PFSK-1 (cell line): ENCODE data around the gene SLC50A1.

Source experiments
- FOXP2 ChIP-seq: optimal IDR thresholded peaks from 2 replicates; pipeline ENCODE3; 2011; ENCODE audit warnings: borderline replicate concordance, control low read depth, inconsistent platforms; ENCODE audit not compliant: insufficient read depth; ENCODE audit errors: extremely low read length, extremely low read depth
- POLR2AphosphoS5 ChIP-seq: IDR thresholded peaks from 2 replicates; pipeline ENCODE4 v1.6.1; 2012; ENCODE audit warnings: low read depth, mild to moderate bottlenecking, control low read depth, low read length, moderate library complexity
- SIN3A ChIP-seq: IDR thresholded peaks from 2 replicates; pipeline ENCODE4 v1.6.1; 2012; ENCODE audit warnings: mild to moderate bottlenecking, low read length, moderate library complexity, borderline replicate concordance; ENCODE audit not compliant: insufficient read depth
- TAF1 ChIP-seq: IDR thresholded peaks from 2 replicates; pipeline ENCODE4 v1.6.1; 2012; ENCODE audit warnings: low read length, control low read depth, borderline replicate concordance; ENCODE audit not compliant: insufficient read depth
- TF ChIP-seq, protein P1 (sequence below), 2 experiments: IDR thresholded peaks; 2 replicates each; pipeline versions ENCODE4 v1.6.1 to v1.8.0; 2011 to 2012; ENCODE audit warnings: low read depth in 2 of 2, low read length in 2 of 2, control low read depth in 1 of 2, inconsistent platforms in 1 of 2, mild to moderate bottlenecking in 1 of 2, moderate library complexity in 1 of 2; ENCODE audit not compliant: insufficient read depth in 1 of 2

The SLC50A1 gene

DNA sequence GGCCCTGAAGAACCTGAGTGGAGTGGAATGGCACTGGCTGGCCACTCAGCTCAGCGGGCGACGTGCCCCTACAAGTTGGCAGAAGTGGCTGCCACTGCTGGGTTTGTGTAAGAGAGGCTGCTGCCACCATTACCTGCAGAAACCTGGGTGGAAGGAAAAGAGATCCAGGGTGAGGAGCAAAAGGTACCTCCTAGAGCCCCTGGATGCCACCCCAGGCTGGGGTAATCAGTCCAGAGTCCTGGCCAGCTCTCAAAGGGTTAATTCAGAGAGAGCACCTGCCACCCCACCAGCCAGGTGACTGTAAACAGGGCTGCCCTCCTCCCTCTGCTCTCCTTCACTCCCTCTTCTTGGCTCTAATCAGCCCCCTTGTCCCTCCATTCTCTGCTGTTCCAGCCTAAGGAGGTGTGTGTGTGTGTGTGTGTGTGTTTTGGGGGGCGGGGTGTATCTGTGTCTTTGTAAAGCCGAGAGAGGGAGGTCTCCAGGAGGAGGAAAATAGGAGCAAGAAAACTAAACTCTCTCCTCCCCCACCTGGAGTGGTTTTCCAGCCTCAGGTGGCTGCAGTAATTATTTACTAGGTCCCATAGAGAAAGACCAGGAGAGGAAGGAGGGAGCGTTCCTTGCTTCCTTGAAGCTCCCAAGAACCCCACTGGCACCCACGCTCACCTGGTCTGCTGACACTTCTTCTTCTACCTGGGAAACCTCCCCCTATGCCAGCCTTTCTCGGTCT, 50.6 kb downstream of the SLC50A1 start:
- TF ChIP-seq TAF1 (no peak), FOXP2 (no peak), POLR2AphosphoS5 (no peak), SIN3A (no peak)
- TF ChIP-seq, protein P1, sequence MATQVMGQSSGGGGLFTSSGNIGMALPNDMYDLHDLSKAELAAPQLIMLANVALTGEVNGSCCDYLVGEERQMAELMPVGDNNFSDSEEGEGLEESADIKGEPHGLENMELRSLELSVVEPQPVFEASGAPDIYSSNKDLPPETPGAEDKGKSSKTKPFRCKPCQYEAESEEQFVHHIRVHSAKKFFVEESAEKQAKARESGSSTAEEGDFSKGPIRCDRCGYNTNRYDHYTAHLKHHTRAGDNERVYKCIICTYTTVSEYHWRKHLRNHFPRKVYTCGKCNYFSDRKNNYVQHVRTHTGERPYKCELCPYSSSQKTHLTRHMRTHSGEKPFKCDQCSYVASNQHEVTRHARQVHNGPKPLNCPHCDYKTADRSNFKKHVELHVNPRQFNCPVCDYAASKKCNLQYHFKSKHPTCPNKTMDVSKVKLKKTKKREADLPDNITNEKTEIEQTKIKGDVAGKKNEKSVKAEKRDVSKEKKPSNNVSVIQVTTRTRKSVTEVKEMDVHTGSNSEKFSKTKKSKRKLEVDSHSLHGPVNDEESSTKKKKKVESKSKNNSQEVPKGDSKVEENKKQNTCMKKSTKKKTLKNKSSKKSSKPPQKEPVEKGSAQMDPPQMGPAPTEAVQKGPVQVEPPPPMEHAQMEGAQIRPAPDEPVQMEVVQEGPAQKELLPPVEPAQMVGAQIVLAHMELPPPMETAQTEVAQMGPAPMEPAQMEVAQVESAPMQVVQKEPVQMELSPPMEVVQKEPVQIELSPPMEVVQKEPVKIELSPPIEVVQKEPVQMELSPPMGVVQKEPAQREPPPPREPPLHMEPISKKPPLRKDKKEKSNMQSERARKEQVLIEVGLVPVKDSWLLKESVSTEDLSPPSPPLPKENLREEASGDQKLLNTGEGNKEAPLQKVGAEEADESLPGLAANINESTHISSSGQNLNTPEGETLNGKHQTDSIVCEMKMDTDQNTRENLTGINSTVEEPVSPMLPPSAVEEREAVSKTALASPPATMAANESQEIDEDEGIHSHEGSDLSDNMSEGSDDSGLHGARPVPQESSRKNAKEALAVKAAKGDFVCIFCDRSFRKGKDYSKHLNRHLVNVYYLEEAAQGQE (IDR thresholded peaks at IDR 0.05; ENCODE audit: insufficient read depth in 1 of 2, low read depth in 2 of 2, low read length in 2 of 2): no peak

DNA sequence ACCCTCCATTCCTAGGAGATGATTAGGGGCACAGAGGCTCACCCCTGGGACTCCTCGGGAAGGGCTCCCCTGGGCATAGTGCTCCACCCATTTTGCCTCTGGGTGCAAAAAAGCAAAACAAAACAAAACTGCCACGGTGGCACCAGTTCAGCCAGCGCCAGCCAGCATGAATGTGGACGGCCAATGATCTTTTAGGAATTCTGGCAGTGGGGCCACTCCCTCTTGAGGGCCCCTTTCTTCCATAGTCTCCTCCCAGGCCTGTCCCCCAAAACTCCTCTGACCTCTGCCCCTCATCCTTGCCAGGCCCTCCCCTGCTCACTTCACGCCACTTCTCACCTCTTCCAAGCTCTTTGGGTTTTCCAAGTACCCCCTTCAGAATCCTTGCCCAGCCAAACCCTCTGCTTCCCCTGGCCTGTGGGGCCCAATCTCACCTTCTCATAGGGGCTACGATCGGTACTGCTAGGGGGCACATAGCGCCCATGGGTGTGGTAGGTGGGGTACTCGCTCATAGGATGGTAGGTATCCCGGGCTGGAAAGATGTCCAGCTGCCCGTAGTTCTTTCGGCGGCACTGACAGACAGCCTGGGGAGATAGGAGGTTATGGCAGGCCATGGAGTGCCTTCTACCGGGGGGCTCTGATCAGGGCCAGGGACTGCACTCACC, 51.3 kb downstream of the SLC50A1 start:
- TF ChIP-seq POLR2AphosphoS5 (no peak), SIN3A (no peak)
- TF ChIP-seq, protein P1 (IDR thresholded peaks at IDR 0.05; ENCODE audit: insufficient read depth in 1 of 2, low read depth in 2 of 2, low read length in 2 of 2): no peak

DNA sequence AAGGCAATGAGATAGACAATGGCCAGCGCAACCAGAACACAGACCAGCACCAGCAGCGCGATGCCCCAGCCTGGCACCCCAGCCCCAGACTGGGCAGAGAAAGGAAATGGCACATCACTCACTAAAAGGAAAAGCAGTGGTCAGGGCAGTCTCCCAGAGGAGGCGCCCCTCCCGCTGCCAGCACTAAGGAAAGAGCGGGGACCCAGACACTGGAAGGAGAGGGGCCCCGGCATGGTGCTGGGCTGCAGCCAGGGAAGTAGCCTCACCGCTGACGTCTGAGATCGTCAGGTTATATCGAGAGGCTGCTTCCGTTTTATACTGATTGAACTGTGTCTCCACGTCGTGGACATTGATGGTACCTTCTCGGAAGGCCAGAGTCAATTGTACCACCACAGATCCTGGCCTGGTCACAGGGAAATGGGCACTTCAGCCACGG, 51.8 kb downstream of the SLC50A1 start:
- TF ChIP-seq, protein P1 (IDR thresholded peaks at IDR 0.05; ENCODE audit: insufficient read depth in 1 of 2, low read depth in 2 of 2, low read length in 2 of 2): no peak
- TF ChIP-seq TAF1 (no peak), POLR2AphosphoS5 (no peak), SIN3A (no peak), FOXP2 (no peak)

DNA sequence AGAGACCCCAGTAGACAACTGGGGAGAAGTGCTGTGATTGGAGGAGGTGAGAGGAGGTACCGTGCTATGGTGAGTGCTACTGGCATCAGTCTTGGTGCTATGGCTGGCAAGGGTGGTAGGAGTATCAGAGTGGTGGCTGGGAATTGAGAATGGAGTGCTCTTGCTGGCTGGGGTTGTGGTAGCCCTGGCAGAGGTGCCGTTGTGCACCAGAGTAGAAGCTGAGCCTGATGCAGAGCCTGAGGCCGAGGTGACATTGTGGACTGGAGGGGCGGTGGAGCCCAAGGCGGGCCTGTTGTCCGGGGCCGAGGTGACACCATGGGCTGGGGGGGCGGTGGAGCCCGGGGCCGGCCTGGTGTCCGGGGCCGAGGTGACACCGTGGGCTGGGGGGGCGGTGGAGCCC, 52.6 kb downstream of the SLC50A1 start:
- no peak for TF ChIP-seq POLR2AphosphoS5
- no peak for TF ChIP-seq FOXP2
- TF ChIP-seq, protein P1 (IDR thresholded peaks at IDR 0.05; ENCODE audit: insufficient read depth in 1 of 2, low read depth in 2 of 2, low read length in 2 of 2): no peak
- no peak for TF ChIP-seq TAF1
- no peak for TF ChIP-seq SIN3A
